HG03457 (cell line): ENCODE results near the gene SORBS2.
"Not testable (repeated sequence)": the region's sequence is repeated elsewhere in the genome, so short reads cannot be mapped to it uniquely, and the experiment has no call there.

Source experiments
- ATAC-seq: cut with Tn5 transposase; IDR thresholded peaks from one replicate; pipeline ENCODE4 v1.9.1; 2021; ENCODE audit warnings: moderate number of reproducible peaks; ENCODE audit not compliant: unreplicated experiment

Gene SORBS2, protein sequence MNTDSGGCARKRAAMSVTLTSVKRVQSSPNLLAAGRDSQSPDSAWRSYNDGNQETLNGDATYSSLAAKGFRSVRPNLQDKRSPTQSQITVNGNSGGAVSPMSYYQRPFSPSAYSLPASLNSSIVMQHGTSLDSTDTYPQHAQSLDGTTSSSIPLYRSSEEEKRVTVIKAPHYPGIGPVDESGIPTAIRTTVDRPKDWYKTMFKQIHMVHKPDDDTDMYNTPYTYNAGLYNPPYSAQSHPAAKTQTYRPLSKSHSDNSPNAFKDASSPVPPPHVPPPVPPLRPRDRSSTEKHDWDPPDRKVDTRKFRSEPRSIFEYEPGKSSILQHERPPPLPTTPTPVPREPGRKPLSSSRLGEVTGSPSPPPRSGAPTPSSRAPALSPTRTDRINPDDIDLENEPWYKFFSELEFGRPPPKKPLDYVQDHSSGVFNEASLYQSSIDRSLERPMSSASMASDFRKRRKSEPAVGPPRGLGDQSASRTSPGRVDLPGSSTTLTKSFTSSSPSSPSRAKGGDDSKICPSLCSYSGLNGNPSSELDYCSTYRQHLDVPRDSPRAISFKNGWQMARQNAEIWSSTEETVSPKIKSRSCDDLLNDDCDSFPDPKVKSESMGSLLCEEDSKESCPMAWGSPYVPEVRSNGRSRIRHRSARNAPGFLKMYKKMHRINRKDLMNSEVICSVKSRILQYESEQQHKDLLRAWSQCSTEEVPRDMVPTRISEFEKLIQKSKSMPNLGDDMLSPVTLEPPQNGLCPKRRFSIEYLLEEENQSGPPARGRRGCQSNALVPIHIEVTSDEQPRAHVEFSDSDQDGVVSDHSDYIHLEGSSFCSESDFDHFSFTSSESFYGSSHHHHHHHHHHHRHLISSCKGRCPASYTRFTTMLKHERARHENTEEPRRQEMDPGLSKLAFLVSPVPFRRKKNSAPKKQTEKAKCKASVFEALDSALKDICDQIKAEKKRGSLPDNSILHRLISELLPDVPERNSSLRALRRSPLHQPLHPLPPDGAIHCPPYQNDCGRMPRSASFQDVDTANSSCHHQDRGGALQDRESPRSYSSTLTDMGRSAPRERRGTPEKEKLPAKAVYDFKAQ (N-terminal part only)

DNA sequence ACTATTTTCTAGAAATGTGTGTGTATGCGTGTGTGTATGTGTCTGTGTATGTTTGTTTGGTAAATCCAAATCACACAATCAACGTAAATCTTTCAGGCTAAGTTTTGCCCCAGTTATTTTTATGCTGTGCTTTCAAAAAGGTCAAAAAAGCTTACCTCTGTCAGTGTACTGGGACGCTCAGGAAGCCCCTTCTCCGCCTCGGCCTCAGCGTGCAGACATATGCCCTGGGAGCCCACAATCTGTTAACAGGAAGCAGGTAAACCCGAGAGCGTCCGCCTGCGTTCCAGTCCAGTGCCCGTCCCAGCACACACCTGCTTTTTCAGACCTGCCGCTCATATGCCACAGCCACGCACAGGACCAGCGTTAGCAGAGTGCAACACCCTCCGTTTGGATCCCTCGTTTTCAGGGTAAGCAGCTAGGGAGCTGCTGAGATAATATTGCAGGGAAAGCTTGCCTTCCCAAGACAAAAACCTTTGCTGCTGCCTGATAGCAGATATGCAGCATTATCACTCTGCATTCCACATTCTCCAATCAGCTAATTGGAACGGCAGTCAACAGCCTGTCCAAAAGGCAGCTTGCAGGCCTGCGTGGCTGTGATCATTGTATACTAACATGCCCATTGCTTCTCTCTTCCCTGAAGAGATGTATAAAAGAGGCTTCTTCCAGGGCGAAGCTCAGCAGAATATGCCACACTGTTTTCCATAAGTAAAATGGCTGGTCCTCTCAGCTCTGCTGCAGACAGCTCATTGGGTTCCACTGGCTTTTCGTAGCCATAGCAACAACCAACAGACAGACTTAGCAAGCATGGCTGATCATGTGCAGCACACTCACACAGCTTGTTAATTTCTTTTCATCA, at the start of gene SORBS2:
SORBS2 (minus strand) TSS at position 686 of the 856 bp plus-strand sequence. CDS start 121,623 bp downstream, outside the sequence.
- peak; percentile 80 for ATAC-seq

DNA sequence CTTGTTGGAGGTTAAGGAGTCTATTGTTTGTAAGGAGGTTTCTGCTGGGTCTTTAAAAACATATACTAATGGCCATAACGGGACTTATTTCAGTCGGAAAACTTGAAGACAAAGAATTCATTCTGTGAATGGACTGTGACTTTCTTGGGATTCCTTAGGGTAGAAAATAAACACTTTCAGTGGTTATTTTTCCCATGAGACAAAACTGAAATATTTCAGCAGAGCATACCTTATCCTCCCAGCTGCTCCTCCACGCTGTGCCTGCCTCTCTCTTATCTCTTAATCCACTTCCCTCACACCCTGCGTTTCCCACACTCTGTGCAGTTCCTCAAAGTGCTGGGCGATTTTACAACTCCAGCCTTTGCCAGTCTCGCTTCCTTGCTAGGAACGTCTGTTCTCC, 47.1 kb upstream of the SORBS2 start:
- ATAC-seq: no peak

DNA sequence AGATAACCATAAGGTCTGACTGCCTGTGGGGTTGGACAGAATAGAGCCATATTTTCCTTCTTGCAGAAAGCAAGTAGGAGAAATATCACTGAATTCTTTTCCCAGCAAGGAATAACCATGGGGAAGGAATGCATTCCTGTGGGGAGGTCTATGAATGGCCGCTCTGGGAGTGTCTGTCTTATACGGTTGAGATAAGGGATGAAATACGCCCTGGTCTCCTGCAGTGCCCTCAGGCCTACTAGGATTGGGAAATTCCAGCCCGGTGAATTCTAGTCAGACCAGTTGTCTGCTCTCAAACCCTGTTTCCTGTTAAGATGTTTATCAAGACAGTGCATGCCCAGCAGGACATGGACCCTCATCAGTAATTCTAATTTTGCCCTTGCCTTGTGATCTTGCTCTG, 45.6 kb upstream of the SORBS2 start:
- not testable (repeated sequence) for ATAC-seq

DNA sequence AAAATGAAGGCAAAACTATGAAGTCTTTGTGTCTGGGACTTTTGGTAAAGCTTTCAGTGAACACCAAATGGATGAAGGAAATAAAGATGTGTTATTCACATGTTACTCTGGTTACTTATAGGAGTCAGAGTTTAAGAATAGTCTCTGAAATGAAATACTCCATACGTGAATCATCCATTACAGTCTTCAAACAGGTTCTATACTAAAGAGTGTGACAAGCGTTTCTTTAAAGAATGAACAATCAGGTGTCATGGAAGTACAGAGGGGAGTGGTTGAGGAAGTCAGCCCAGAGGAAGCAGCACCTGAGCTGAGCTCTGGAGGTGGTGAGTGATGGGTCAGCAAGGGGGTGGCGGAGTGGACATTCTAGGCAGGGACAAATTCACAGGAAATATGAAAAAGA, 41.8 kb upstream of the SORBS2 start:
- ATAC-seq: no peak

DNA sequence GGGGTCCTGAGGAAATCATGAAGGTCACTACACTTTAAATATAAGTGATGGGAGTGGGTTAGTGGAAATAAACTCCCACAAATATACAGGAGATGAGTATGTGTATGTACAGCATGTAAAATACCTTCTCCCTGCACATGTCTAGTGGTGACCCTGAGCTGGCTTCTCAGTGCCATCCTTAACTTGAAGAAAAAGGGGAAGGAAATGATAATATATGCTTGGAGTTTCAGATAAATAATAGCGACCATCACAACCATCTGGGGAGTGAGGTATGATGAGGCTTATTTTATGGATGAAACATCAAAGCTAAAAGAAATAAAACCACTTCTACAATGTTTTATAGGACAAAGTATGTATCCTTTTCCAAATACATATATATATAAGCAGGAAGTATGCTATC, 41.0 kb upstream of the SORBS2 start:
- no peak for ATAC-seq

DNA sequence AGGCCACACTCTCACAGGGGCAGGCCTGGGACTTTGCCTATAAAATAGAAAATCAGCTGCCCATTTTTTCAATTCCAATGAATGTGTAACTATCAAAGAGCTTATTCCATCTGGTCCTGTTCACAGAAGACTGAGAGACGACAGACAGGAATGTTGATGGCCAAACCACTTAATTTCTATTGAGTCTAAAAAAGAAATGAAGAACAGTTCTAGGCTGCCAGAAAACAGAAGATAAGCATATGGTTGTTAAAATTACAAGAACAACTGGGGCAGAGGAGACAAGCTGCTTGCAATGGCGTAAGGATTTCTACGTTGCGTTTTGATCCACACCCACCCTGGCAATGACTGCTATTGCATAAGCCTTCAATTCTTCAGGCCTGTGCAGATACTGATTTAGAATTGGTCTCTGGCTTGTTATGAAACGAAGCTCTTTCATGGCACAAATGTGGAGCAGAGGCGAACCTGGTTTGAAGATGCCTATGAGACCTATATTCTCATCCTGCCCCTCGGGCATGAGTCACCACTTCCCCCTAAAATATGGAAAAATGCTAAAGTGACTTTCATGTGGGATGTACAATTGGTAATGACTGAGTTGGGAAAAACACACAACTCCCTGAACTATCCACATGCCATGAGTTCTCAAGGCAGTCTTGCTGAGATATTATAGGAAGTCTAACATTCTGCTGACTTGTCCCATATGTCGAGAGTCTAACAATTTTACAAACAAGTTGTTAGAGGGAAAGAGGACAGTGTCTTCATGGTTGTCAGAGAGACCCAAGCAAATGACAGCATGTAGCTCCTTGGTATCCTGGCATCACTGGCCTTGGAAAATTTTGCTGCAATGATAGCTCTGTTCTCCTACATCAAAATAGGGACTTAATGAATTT, 37.9 kb upstream of the SORBS2 start:
- no peak for ATAC-seq

DNA sequence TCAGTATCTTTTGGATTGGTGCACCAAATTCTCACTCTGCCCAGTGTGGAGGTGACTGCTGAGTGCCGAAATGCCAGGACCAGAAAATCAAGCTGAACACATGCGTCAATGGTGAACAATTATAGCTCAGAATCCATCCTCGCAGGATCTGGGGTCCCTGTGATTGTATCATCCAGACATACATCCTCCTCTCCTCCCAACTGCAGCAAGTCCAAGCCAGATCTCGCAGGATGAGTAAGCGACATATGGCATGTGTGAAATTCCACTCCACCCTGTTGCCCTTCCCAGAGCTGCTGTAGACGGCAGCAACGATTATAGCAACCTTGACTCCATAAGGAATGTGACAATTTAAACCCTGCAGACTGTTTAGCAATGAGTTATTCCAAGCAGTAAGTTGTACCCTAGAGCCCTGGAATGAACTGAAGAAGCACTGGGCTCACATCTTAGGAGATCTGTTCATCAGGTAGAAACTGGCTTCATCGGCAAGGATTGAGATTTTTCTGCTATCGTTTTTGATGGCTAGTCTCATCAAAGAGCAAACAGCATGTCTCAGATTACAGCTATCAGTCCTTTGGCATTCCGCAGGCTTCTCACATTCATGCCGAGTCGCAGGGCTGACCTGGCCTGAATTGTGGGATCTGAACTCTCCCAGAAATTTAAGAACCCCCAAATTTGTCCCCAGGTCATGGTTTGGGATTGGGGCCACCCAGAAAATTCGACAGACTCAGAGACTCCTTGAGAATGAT, 35.5 kb upstream of the SORBS2 start:
- ATAC-seq: no peak

DNA sequence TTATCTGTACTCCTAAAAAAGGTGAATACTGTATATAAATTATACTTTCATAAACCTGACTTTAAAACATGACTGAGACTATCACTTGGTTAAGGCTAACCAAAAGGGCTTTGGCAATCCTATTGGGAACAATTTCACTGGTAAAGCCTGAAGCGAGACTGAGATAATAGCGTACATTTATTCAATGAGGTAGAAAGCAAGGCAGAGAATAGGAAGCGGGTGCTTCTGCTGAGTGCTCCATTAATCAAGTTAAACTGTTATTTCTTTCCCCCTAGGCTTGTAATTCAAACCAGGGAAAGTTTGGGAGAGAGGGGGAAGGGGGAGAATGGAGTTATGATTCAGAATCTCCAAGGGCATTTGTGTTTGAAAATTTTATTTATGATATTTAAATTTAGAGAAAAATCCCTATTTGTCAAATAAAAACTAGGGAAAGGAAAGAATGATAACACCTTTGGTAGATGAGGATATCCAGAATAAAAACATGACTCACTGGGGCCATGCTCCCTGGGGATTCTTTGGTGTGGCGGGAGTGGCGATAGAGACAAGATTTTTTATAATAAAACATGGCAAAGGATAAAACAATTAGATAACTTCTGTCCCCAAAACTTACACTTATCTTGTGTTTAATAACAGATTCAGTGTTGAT, 34.6 kb upstream of the SORBS2 start:
- no peak for ATAC-seq

DNA sequence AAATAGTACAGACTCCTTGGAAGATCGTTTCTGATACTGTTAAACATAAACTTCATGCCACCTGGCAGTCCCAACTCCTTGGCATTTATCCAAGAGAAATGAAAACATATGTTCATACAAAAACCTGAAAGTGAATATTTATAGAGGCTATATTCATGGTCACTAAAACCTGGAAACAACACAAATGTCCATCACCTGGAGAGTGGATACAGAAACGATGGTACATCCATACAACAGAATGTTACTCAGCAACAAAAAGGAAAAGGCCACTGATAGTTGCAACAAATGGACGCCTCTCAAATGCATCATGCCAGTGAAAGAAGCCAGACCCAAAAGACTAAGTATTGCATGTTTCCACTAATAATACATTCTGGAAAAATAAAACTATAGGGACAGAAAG, 34.0 kb upstream of the SORBS2 start:
- ATAC-seq: no peak

DNA sequence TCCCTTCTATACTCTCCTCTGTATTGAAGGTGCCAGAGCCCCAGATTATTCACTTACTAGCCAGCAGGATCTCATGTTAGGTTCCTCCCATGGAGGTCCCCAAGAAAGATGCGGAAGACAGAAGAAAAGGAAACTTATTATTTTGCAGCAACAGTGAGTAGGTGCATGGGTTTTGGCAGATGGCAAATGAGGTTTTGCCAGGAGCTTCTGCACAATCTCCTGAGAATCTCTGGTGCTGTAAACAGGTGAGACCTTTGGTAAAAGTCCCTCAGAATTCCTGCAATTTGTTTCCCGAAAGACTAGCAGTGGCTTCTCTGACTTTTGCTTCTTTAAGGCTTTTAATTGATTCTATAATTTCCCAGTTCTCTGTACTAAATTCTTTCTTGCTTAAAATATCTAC, 29.5 kb upstream of the SORBS2 start:
- ATAC-seq: no peak

DNA sequence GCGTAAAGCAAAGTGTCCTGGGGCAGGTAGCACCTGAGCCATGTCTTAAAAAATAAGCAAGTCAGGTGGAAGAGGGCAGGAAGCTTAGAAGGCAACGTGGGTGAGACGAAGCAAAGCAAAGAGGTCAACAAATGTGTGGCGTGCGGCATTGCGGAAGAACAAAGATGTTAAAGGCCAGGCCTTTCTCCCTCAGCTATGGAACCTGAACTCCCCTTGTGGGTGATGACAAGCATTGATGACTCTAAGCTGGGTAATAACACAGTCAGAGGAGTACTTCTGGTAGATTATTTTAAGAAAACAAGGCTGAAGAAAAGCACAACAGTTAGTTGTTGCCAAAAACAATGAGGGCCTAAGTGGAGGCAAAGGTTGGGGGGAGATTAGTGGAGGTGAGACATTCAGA, 29.0 kb upstream of the SORBS2 start:
- ATAC-seq: no peak

DNA sequence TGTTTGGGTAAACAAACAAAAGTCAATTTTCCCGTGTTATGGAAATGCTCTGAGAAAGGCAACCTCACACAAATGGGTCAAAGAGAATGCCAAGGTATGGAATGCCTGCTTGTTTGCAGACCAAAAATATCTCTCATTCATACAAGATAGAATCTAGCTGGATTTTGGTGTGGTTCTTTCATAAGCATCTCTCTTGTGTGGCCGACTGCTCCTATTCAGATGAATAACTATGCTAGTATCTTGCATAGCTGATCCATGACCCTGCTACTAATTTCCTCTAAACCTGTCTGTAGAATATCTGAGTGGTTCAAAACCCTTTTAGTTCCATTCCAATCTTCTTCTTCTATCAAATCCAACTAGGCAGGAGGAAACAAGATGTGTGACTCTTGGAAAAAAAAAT, 28.2 kb upstream of the SORBS2 start:
- no peak for ATAC-seq

DNA sequence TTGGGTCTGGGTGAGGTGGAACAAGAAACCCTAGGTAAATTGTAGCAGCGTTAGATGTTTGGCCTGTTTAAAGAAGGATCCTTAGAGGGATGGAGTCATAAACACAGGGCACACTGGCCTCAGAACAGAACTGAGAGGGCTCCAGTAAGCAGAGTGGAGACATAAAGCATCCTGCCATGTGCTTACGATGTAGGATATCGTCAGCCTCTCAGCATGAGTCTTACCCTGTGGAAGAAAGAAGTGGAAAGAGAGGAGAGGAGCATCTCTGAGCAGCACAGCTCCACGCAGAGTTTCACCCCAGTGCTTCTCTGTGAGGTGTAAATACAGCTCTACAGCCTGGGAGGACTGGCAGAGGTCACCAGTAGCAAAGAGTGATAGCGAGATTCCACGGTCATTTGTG, 27.8 kb upstream of the SORBS2 start:
- ATAC-seq: no peak

DNA sequence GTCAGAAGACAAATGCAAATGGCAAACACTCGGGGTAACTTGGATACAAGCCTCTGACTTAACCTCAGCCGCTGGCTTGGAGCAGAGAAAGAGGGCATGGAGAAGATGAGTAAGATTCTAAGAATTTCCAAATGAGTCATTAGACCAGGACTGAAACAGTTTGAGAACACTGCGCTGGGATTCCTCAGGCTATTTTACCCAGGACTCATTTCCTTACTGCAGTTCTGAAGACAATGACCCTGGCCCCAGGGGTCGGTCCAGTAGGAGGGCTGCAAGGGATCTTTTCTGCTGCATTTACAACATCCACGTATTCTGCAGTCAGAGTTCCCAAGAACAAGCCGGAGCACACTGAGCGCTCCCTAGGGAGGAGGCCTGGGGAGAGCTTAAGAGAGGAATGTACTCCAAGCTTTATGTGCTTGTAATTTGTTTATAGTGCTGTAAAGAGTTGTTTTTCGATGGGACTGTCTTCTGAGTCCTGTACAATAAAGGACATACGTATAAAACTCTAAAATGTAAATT, 27.3 kb upstream of the SORBS2 start:
- no peak for ATAC-seq

DNA sequence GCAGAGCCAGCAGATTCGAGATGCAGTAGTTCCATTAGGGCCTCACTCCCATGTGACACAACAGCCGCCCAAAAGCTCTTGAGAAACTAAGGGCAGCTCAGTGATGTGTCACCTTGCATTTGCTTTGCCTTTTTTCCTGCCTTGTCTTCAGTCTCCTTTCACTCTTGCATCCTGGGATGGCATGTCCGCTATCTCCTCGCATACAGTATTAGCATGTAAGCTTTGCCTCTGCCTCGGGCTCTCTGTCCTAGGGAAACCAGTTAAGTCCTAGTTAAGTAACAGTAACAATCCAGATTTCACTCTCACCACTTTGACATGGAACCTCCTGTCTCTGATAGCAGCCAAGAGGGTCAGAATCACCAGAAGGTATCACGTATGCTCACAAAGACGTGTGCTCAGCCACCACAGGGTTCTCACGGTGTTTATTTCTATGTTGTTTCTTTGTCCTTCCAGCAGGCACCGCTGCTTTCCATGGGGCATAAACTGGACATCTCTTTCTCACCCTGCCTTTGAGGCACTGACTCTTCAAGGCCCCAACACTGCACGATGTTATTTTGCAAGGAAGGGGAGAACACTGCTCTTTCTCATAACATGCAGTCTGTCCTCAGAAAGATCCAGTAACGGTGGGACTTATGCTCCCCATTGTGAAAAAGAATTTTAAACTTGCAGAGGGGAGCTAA, 26.7 kb upstream of the SORBS2 start:
- ATAC-seq: no peak

DNA sequence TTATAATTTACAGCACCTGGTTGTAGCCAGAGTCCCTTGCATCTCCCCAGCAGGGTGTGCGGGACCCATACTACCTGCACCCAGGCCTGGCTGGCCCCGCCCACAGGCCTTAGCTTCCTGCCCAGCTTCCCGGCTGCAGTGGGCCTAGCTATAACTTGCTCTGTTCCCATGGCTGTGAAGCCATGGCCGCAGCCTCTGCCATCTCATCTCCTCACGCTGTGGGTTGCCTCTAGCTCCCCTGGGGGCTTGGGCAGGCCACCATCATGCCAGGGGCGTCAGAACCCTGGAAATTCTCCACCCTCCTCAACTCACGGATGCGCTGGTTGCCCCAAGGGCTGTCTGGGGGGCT, 26.1 kb upstream of the SORBS2 start:
- ATAC-seq: no peak

DNA sequence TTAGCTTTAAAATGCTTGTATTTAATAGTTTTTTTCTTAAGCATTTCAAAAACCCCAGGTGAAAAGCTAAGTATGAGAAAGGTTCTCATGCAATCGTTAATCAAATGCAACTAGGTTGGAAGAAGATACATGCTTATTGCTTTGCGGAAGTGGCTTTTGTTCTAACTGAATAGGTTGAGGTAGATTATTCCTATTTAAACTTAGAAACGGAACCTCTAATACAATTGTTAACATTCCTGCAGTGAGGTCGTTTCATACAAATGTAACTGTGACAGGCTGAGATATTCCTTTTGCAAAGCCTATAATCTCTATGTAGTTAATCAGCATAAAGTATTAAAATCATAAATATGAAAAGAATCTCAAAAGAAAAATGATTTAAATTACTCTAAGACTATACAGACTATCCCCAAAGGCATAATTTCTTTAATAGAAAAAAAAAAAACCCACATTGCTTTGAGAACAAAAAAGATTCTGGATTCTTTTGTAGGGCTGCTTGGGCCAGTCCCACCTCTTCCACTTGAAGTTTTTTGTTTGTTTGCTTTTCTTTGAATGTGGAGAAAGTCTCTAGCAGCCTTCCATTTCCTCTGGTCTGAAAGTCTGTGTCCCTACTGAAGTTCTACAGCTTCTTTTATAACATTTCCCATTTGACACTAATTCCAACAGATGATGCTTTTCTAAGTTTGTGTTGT, 25.6 kb upstream of the SORBS2 start:
- ATAC-seq: no peak
